Testis (tissue), 2 donors: ENCODE results near the gene RTN4IP1.

Experiments used
- POLR2A ChIP-seq: fragments of 450-650 bp; IDR thresholded peaks from one replicate; pipeline ENCODE4 v1.6.1; 2017; ENCODE audit warnings: antibody characterized with exemption, mild to moderate bottlenecking, moderate library complexity
- TF ChIP-seq, protein P1 (sequence below), 3 experiments: fragments of 450-650 bp in 2 of 3; fragments of 200-600 bp in 1 of 3; sonication (generic) in 1 of 3; IDR thresholded peaks; one replicate each; pipeline ENCODE4 v1.5.1; 2016 to 2019; ENCODE audit warnings: antibody characterized with exemption in 3 of 3, mild to moderate bottlenecking in 2 of 3, moderate library complexity in 1 of 3

GRCh38 chr6:106522562-106523250 is 106.6 kb downstream of the RTN4IP1 start:
- TF ChIP-seq, protein P1, sequence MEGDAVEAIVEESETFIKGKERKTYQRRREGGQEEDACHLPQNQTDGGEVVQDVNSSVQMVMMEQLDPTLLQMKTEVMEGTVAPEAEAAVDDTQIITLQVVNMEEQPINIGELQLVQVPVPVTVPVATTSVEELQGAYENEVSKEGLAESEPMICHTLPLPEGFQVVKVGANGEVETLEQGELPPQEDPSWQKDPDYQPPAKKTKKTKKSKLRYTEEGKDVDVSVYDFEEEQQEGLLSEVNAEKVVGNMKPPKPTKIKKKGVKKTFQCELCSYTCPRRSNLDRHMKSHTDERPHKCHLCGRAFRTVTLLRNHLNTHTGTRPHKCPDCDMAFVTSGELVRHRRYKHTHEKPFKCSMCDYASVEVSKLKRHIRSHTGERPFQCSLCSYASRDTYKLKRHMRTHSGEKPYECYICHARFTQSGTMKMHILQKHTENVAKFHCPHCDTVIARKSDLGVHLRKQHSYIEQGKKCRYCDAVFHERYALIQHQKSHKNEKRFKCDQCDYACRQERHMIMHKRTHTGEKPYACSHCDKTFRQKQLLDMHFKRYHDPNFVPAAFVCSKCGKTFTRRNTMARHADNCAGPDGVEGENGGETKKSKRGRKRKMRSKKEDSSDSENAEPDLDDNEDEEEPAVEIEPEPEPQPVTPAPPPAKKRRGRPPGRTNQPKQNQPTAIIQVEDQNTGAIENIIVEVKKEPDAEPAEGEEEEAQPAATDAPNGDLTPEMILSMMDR (IDR thresholded peaks at IDR 0.05), result no peak
- TF ChIP-seq POLR2A, result no peak
